ENCODE measurements around the gene LRRN1. TPM values are rescaled to one million over a fixed set of nuclear protein-coding genes. Genes with fewer than 3 reads are reported as not detected.
A peak's percentile ranks its signal among the peaks of the same experiment; 100 is the strongest.
"Not testable (repeated sequence)": the region's sequence is repeated elsewhere in the genome, so short reads cannot be mapped to it uniquely, and the experiment has no call there.

The LRRN1 gene
- polyA plus RNA-seq, 6 donors from 2014 or later = 0.26 to 1.0 (median 0.51) TPM; not detected in 3

DNA sequence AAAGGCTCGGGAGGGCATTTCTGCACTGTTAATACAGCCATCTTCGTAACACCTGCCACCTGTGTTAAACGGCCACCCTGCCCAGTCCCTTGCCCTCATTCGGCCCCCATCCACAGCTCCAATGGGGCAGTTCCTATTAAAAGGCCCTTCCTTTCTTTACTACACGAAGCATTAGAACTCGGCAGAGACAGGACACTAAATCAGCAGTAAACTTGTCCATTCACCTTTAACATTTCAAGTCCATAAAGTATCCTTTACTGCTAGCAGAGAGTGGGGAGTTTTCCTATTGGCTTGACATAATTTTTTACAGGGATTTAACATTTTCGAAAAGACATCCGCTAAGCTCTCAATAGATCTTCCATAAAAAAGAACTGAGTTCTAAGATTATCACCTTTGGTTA, 76.3 kb downstream of the LRRN1 start:
- no peaks in the 10 kb centered on the region for H3K27me3 Mint-ChIP-seq
- ATAC-seq (ENCODE audit: low read depth in 2 of 2) (no peak), DNase-seq (no peak)
- H3K27ac Mint-ChIP-seq = no peak overlapping the region
- no peak overlapping the region for H3K4me3 Mint-ChIP-seq
- H3K36me3 Mint-ChIP-seq = no peaks in the 10 kb centered on the region
- no peaks in the 10 kb centered on the region for H3K4me1 Mint-ChIP-seq
- H3K9me3 Mint-ChIP-seq = no peaks in the 10 kb centered on the region

DNA sequence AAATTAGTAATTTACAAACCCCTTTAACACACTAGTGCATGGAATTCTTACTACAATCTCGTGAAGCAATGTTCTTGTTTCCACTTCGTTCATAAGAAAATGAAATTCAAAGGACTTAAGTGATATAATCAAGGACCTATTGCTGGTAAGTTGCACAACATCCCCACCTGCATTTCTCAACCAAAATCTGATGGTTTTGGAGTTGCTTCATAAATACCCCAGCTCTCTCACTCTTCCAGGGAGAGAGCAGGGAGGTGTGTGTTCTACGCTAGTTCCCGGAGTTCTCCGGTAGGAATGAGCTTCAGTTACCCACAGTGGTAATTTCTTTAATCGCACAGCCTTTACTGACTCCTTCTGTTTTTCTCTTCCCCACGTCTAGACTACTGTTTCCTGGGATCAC, 81.8 kb downstream of the LRRN1 start:
- no peak for DNase-seq
- Mint-ChIP-seq H3K4me1 (no peaks in the 10 kb centered on the region), H3K4me3 (no peak overlapping the region), H3K36me3 (no peaks in the 10 kb centered on the region), H3K27ac (no peak overlapping the region), H3K27me3 (no peaks in the 10 kb centered on the region), H3K9me3 (peaks cover 0 to 3% (median 0%) of the 10 kb centered on the region in 7 donors)
- ATAC-seq (ENCODE audit: low read depth in 2 of 2) = no peak

GRCh38 chr3:3887311-3887710, 88.1 kb downstream of the LRRN1 start:
- not testable (repeated sequence) for H3K27ac Mint-ChIP-seq; ATAC-seq (ENCODE audit: low read depth in 2 of 2); H3K4me1 Mint-ChIP-seq; H3K27me3 Mint-ChIP-seq; DNase-seq; H3K4me3 Mint-ChIP-seq
- peaks cover 0 to 37% (median 26%) of the 10 kb centered on the region in 7 donors for H3K9me3 Mint-ChIP-seq
- peaks cover 5 to 19% of the 10 kb centered on the region in 2 donors for H3K36me3 Mint-ChIP-seq

- no peak for DNase-seq
- Mint-ChIP-seq H3K27ac (peak overlapping the region in 1 of 6 donors; percentile 11), H3K27me3 (no peaks in the 10 kb centered on the region), H3K4me3 (no peak overlapping the region), H3K36me3 (peaks cover 5 to 18% of the 10 kb centered on the region in 2 donors), H3K9me3 (peaks cover 0 to 27% (median 19%) of the 10 kb centered on the region in 7 donors), H3K4me1 (peaks cover 4 to 6% (median 5%) of the 10 kb centered on the region in 3 donors)
- ATAC-seq (ENCODE audit: low read depth in 2 of 2) = peak in 1 of 2 donors; percentile 47
These were observed 94.4 kb downstream of the LRRN1 start for GRCh38 chr3:3893590-3893989.
